ENCODE data around the gene DAAM1. TPM values are rescaled to one million over a fixed set of nuclear protein-coding genes. Genes with fewer than 3 reads are reported as not detected.

The DAAM1 gene
- total RNA-seq, 1 donor from 2014 or later = 14.6 TPM

DNA sequence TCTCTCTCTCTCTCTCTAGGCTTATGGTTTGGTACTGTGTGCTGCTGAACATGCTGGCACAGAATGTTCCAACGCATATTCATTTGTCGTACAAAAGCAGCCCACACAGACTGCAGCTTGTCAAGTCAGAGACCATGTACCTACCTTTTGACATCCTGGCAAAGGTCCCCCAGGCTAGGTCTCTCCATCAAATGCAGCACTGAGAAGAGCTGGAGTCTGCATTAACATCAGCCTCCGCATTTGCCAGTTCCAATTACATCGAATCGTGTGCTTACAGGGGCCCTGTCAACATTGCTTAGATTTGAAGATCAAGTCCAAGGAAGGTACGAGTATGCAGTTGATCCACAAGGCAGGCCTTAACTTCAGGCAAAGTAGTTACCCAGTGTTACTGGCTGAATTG is 228.8 kb downstream of the DAAM1 start:
- intact Hi-C loops (cut with micrococcal nuclease) = no loop called here

GRCh38 chr14:59419303-59419702 is 230.8 kb downstream of the DAAM1 start:
- intact Hi-C loops (cut with micrococcal nuclease) = no loop called here
